GM19438 (cell line): ENCODE results near the gene SASH1.

Experiments
- ATAC-seq: cut with Tn5 transposase; IDR thresholded peaks from one replicate; pipeline ENCODE4 v1.9.1; 2021; ENCODE audit warnings: low read depth; ENCODE audit not compliant: unreplicated experiment

The SASH1 gene

GRCh38 chr6:148398244-148398643 lies 55.6 kb downstream of the SASH1 start:
- no peak for ATAC-seq

- ATAC-seq = no peak
Observed at GRCh38 chr6:148398678-148399077, 56.0 kb downstream of the SASH1 start.

GRCh38 chr6:148401571-148401970 lies 58.9 kb downstream of the SASH1 start:
- no peak for ATAC-seq

GRCh38 chr6:148404456-148405054 lies 61.9 kb downstream of the SASH1 start:
- ATAC-seq = no peak

- no peak for ATAC-seq
Observed at GRCh38 chr6:148405894-148406293, 63.3 kb downstream of the SASH1 start.

- no peak for ATAC-seq
Observed at GRCh38 chr6:148406579-148407371, 64.1 kb downstream of the SASH1 start.

- no peak for ATAC-seq
Observed at GRCh38 chr6:148407372-148407771, 64.7 kb downstream of the SASH1 start.

- ATAC-seq = no peak
Observed at GRCh38 chr6:148413321-148414091, 70.9 kb downstream of the SASH1 start.

GRCh38 chr6:148414092-148414489 lies 71.5 kb downstream of the SASH1 start:
- no peak for ATAC-seq

- no peak for ATAC-seq
Observed at GRCh38 chr6:148414836-148415235, 72.2 kb downstream of the SASH1 start.

GRCh38 chr6:148415511-148416260 lies 73.0 kb downstream of the SASH1 start:
- no peak for ATAC-seq

- no peak for ATAC-seq
Observed at GRCh38 chr6:148416330-148416965, 73.8 kb downstream of the SASH1 start.

- ATAC-seq = no peak
Observed at GRCh38 chr6:148417045-148417444, 74.4 kb downstream of the SASH1 start.

GRCh38 chr6:148419430-148419829 lies 76.8 kb downstream of the SASH1 start:
- ATAC-seq = no peak

- ATAC-seq = no peak
Observed at GRCh38 chr6:148422085-148422484, 79.4 kb downstream of the SASH1 start.

- no peak for ATAC-seq
Observed at GRCh38 chr6:148423133-148423532, 80.5 kb downstream of the SASH1 start.

- no peak for ATAC-seq
Observed at GRCh38 chr6:148423601-148424270, 81.1 kb downstream of the SASH1 start.

GRCh38 chr6:148425443-148425842 lies 82.8 kb downstream of the SASH1 start:
- no peak for ATAC-seq

- ATAC-seq = no peak
Observed at GRCh38 chr6:148426317-148426977, 83.8 kb downstream of the SASH1 start.
